Upper lobe of left lung (tissue), 6 donors: ENCODE results near the gene C1orf146. TPM values are rescaled to one million over a fixed set of nuclear protein-coding genes. Genes with fewer than 3 reads are reported as not detected.

Experiments
- ATAC-seq, 2 donors: fragments of 200-7000 bp; cut with Tn5 transposase; one replicate each; pipeline ENCODE4 v1.9.1; 2022; ENCODE audit warnings: mild to moderate bottlenecking in 2 of 2, moderate library complexity in 2 of 2; ENCODE audit not compliant: low FRiP score in 2 of 2
- DNase-seq, 2 donors: peaks; one replicate each; pipeline ENCODE4 v3.0.0-alpha.2; 2019 to 2020
- H3K27ac ChIP-seq, 4 donors: fragments of 200-600 bp; sonication (generic); one replicate each; pipeline ENCODE4 v1.5.1; 2016 to 2019
- H3K27me3 ChIP-seq, 4 donors: fragments of 200-600 bp; sonication (generic); one replicate each; pipeline ENCODE4 v1.5.1; 2017 to 2019
- H3K36me3 ChIP-seq, 4 donors: fragments of 200-600 bp; sonication (generic); one replicate each; pipeline ENCODE4 v1.5.1; 2016 to 2019
- H3K4me1 ChIP-seq, 4 donors: fragments of 200-600 bp; sonication (generic); one replicate each; pipeline ENCODE4 v1.5.1; 2018 to 2019
- H3K4me3 ChIP-seq, 4 donors: fragments of 200-600 bp; sonication (generic); one replicate each; pipeline ENCODE4 v1.5.1; 2017 to 2019; ENCODE audit warnings: mild to moderate bottlenecking in 2 of 4, moderate library complexity in 1 of 4
- H3K9me3 ChIP-seq, 4 donors: fragments of 200-600 bp; sonication (generic); one replicate each; pipeline ENCODE4 v1.5.1; 2018 to 2019
- CTCF ChIP-seq, 6 experiments: fragments of 450-650 bp in 4 of 6; fragments of 200-600 bp in 2 of 6; sonication (generic) in 2 of 6; IDR thresholded peaks; one replicate each; pipeline ENCODE4 v1.5.1; 2016 to 2019; ENCODE audit warnings: antibody characterized with exemption in 6 of 6
- EP300 ChIP-seq, 4 donors: sonication (generic); formaldehyde crosslinking; IDR thresholded peaks; one replicate each; pipeline ENCODE4 v1.5.1; 2017; ENCODE audit warnings: antibody characterized with exemption in 4 of 4, control low read depth in 2 of 4
- POLR2A ChIP-seq, 4 donors: fragments of 450-650 bp; IDR thresholded peaks; one replicate each; pipeline ENCODE4 v1.5.1; 2016 to 2017; ENCODE audit warnings: antibody characterized with exemption in 4 of 4, mild to moderate bottlenecking in 2 of 4
- POLR2AphosphoS5 ChIP-seq, 2 donors: sonication (generic); formaldehyde crosslinking; IDR thresholded peaks; one replicate each; pipeline ENCODE4 v1.5.1; 2017; ENCODE audit warnings: antibody characterized with exemption in 2 of 2
- WGBS, 2 donors: methylation state at CpG; one replicate each; pipeline ENCODE4 v1.1.5; 2017 to 2018; 5-methylcytosine and 5-hydroxymethylcytosine counted together
- total RNA-seq, 6 donors: library from RNA; depleted of rRNA in 4 of 6; stranded (reverse); fragments of >200 nt in 4 of 6; gene quantifications; one replicate each; pipeline versions ENCODE4 v1.1.0 to v1.2.1, GENCODE V29; 2016 to 2021
- donor health status: DM: no; HTN: no; CAD: no; lungs with moderate emphysema.
- donor health status: DM: no; HTN: yes; CAD: no; lungs with severe emphysema.

C1orf146 gene
- total RNA-seq, 6 donors from 2014 or later: not detected

- no peak overlapping the region for H3K4me3 ChIP-seq
These were observed 31.6 kb upstream of the C1orf146 start for GRCh38 chr1:92186081-92186480.

GRCh38 chr1:92188436-92189255, 29.1 kb upstream of the C1orf146 start:
- Histone ChIP-seq H3K4me1 (no peaks in the 10 kb centered on the region), H3K9me3 (no peaks in the 10 kb centered on the region), H3K27me3 (no peaks in the 10 kb centered on the region), H3K36me3 (no peaks in the 10 kb centered on the region), H3K4me3 (no peak overlapping the region), H3K27ac (no peak overlapping the region)
- no peak for ATAC-seq
- DNase-seq: no peak
- no peak for TF ChIP-seq EP300 (IDR thresholded peaks at IDR 0.05)
- TF ChIP-seq CTCF (IDR thresholded peaks at IDR 0.05): no peak
- no peak for TF ChIP-seq POLR2AphosphoS5 (IDR thresholded peaks at IDR 0.05)
- TF ChIP-seq POLR2A (IDR thresholded peaks at IDR 0.05): no peak
- WGBS, 2 donors: 84 to 88% methylated on average over 7 of the region's 7 CpGs

More at GRCh38 chr1:92186081-92186480, 31.6 kb upstream of the C1orf146 start:
- Histone ChIP-seq H3K4me1 (no peaks in the 10 kb centered on the region), H3K27me3 (no peaks in the 10 kb centered on the region), H3K9me3 (no peaks in the 10 kb centered on the region), H3K27ac (no peak overlapping the region), H3K36me3 (peaks cover 0 to 4% (median 0%) of the 10 kb centered on the region in 4 donors)
- TF ChIP-seq CTCF (IDR thresholded peaks at IDR 0.05): no peak
- no peak for TF ChIP-seq POLR2AphosphoS5 (IDR thresholded peaks at IDR 0.05)
- TF ChIP-seq EP300 (IDR thresholded peaks at IDR 0.05): no peak
- TF ChIP-seq POLR2A (IDR thresholded peaks at IDR 0.05): no peak
- ATAC-seq (no peak), DNase-seq (no peak)
- WGBS, 2 donors: 97 to 100% methylated on average over 1 of the region's 1 CpG

GRCh38 chr1:92191726-92192125, 26.0 kb upstream of the C1orf146 start:
- ATAC-seq: no peak
- Histone ChIP-seq H3K36me3 (no peaks in the 10 kb centered on the region), H3K27me3 (no peaks in the 10 kb centered on the region), H3K27ac (no peak overlapping the region), H3K4me3 (no peak overlapping the region), H3K9me3 (no peaks in the 10 kb centered on the region), H3K4me1 (no peaks in the 10 kb centered on the region)
- WGBS, 2 donors: 90% methylated on average over 2 of the region's 2 CpGs
- no peak for TF ChIP-seq EP300 (IDR thresholded peaks at IDR 0.05)
- TF ChIP-seq CTCF (IDR thresholded peaks at IDR 0.05): no peak
- TF ChIP-seq POLR2AphosphoS5 (IDR thresholded peaks at IDR 0.05): no peak
- no peak for TF ChIP-seq POLR2A (IDR thresholded peaks at IDR 0.05)
- no peak for DNase-seq

GRCh38 chr1:92192246-92192645, 25.5 kb upstream of the C1orf146 start:
- ATAC-seq: no peak
- H3K4me3 ChIP-seq: no peak overlapping the region
- DNase-seq: peak in 1 of 2 donors; percentile 13
- no peaks in the 10 kb centered on the region for H3K4me1 ChIP-seq
- H3K9me3 ChIP-seq: no peaks in the 10 kb centered on the region
- H3K27me3 ChIP-seq: no peaks in the 10 kb centered on the region
- H3K27ac ChIP-seq: no peak overlapping the region
- TF ChIP-seq POLR2A (IDR thresholded peaks at IDR 0.05): no peak
- no peak for TF ChIP-seq POLR2AphosphoS5 (IDR thresholded peaks at IDR 0.05)
- TF ChIP-seq EP300 (IDR thresholded peaks at IDR 0.05): no peak
- TF ChIP-seq CTCF (IDR thresholded peaks at IDR 0.05): no peak
- 86 to 92% methylated on average over 8 to 9 of the region's 9 CpGs for WGBS, 2 donors
- H3K36me3 ChIP-seq: no peaks in the 10 kb centered on the region

- H3K27me3 ChIP-seq: no peaks in the 10 kb centered on the region
- ATAC-seq (no peak), DNase-seq (no peak)
- TF ChIP-seq POLR2AphosphoS5 (IDR thresholded peaks at IDR 0.05) (no peak), EP300 (IDR thresholded peaks at IDR 0.05) (no peak), CTCF (IDR thresholded peaks at IDR 0.05) (no peak), POLR2A (IDR thresholded peaks at IDR 0.05) (no peak)
- H3K4me1 ChIP-seq: no peaks in the 10 kb centered on the region
- no peaks in the 10 kb centered on the region for H3K36me3 ChIP-seq
- WGBS, 2 donors: 58 to 76% methylated on average over 1 of the region's 1 CpG
- H3K9me3 ChIP-seq: no peaks in the 10 kb centered on the region
- no peak overlapping the region for H3K27ac ChIP-seq
- no peak overlapping the region for H3K4me3 ChIP-seq
These were observed 23.2 kb upstream of the C1orf146 start for GRCh38 chr1:92194511-92194910.
